Measurements from ENCODE around the gene PRSS36.
"Not testable (repeated sequence)": the region's sequence is repeated elsewhere in the genome, so short reads cannot be mapped to it uniquely, and the experiment has no call there.

Gene PRSS36

GRCh38 chr16:31141489-31142108 is 8.3 kb downstream of the PRSS36 start:
- no peak for DNase-seq (ENCODE audit: low read depth, low spot score)
- no peak overlapping the region for H3K4me3 ChIP-seq (ENCODE audit: low read length)
- WGBS (ENCODE audit: insufficient coverage, insufficient read length): no CpG with 5 or more reads among the region's 10 CpGs

DNA sequence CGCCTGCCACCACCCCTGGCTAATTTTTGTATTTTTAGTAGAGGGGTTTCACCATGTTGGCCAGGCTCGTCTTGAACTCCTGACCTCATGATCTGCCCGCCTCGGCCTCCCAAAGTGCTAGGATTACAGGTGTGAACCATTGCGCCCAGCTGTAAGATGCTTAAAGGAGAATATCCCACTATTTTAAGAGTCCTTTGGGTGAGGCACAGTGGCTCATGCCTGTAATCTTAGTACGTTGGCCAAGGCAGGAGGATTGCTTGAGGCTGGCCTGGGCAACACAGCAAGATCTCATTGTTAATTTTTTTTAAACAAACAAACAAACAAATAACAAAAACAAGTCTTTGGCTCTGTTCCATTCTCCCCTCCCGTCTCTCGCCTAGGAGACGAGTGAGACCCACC is 8.8 kb downstream of the PRSS36 start:
- not testable (repeated sequence) for H3K4me3 ChIP-seq (ENCODE audit: low read length); H3K9me3 ChIP-seq (ENCODE audit: control insufficient read depth, insufficient read depth, low read length); H3K27me3 ChIP-seq (ENCODE audit: control insufficient read depth, insufficient read depth, low read length); H3K27ac ChIP-seq (ENCODE audit: low read length); DNase-seq (ENCODE audit: low read depth, low spot score); H3K36me3 ChIP-seq (ENCODE audit: control insufficient read depth, insufficient read depth, low read length)
- peaks cover 18% of the 10 kb centered on the region for H3K4me1 ChIP-seq (ENCODE audit: control insufficient read depth, insufficient read depth, low read length)
- no CpG with 5 or more reads among the region's 9 CpGs for WGBS (ENCODE audit: insufficient coverage, insufficient read length)

More at GRCh38 chr16:31141489-31142108, 8.3 kb downstream of the PRSS36 start:
- H3K4me1 ChIP-seq (ENCODE audit: control insufficient read depth, insufficient read depth, low read length): peaks cover 18% of the 10 kb centered on the region
- H3K36me3 ChIP-seq (ENCODE audit: control insufficient read depth, insufficient read depth, low read length): no peaks in the 10 kb centered on the region
- H3K9me3 ChIP-seq (ENCODE audit: control insufficient read depth, insufficient read depth, low read length): no peaks in the 10 kb centered on the region
- H3K27ac ChIP-seq (ENCODE audit: low read length): no peak overlapping the region
- no peaks in the 10 kb centered on the region for H3K27me3 ChIP-seq (ENCODE audit: control insufficient read depth, insufficient read depth, low read length)

- WGBS (ENCODE audit: insufficient coverage, insufficient read length): no CpG with 5 or more reads among the region's 27 CpGs
- no peak for DNase-seq (ENCODE audit: low read depth, low spot score)
- Histone ChIP-seq H3K4me3 (ENCODE audit: low read length) (no peak overlapping the region), H3K4me1 (ENCODE audit: control insufficient read depth, insufficient read depth, low read length) (peaks cover 21% of the 10 kb centered on the region), H3K27me3 (ENCODE audit: control insufficient read depth, insufficient read depth, low read length) (no peaks in the 10 kb centered on the region), H3K9me3 (ENCODE audit: control insufficient read depth, insufficient read depth, low read length) (no peaks in the 10 kb centered on the region), H3K36me3 (ENCODE audit: control insufficient read depth, insufficient read depth, low read length) (no peaks in the 10 kb centered on the region), H3K27ac (ENCODE audit: low read length) (no peak overlapping the region)
Measured at GRCh38 chr16:31138621-31139578, 11.0 kb downstream of the PRSS36 start.

DNA sequence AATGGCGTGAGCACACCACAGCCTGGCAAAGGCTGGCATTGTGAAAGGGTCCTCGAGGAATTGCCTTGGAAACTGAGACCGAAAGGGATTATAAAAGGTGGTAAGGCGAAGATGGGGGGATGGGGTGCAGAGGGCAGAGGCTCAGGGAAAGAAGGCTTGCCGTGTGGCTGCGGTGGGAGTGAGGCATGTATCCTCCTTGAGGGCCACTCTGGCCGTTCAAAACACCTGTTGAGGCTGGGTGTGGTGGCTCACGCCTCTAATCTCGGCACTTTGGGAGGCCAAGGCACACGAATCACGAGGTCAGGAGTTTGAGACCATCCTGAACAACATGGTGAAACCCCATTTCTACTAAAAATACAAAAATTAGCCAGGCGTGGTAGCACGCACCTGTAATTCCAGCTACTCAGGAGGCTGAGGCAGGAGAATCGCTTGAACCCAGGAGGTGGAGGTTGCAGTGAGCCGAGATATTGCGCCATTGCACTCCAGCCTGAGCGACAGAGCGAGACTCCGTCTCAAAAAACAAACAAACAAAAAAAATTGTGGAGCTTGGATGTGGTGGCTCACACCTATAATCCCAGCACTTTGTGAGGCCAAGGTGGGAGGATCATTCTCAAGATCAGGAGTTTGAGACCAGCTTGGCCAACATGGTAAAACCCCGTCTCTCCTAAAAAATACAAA is 12.9 kb downstream of the PRSS36 start:
- H3K4me1 ChIP-seq (ENCODE audit: control insufficient read depth, insufficient read depth, low read length): peaks cover 20% of the 10 kb centered on the region
- WGBS (ENCODE audit: insufficient coverage, insufficient read length): no CpG with 5 or more reads among the region's 20 CpGs

DNA sequence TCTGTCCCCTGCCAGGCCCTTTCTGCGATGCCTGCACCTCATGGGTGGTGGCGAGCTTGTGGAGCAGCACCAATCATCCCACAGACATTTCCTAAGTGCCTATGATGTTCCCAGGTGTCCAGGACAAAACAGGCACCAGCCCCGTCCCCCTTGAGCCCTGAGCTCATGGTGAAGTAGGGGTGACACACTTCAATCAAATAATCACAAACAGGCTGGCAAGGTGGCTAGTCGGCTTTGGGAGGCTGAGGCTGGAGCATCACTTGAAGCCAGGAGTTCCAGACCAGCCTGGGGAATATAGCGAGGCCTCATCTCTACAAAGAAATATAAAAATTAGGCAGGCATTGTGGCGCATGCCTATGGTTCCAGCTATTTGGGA is 13.6 kb downstream of the PRSS36 start:
- WGBS (ENCODE audit: insufficient coverage, insufficient read length): no CpG with 5 or more reads among the region's 6 CpGs
- Histone ChIP-seq H3K9me3 (ENCODE audit: control insufficient read depth, insufficient read depth, low read length) (no peaks in the 10 kb centered on the region), H3K27me3 (ENCODE audit: control insufficient read depth, insufficient read depth, low read length) (no peaks in the 10 kb centered on the region), H3K36me3 (ENCODE audit: control insufficient read depth, insufficient read depth, low read length) (peaks cover 13% of the 10 kb centered on the region), H3K27ac (ENCODE audit: low read length) (no peak overlapping the region), H3K4me3 (ENCODE audit: low read length) (no peak overlapping the region), H3K4me1 (ENCODE audit: control insufficient read depth, insufficient read depth, low read length) (peaks cover 19% of the 10 kb centered on the region)
- DNase-seq (ENCODE audit: low read depth, low spot score): no peak

More for the DNA sequence above, 12.9 kb downstream of the PRSS36 start:
- not testable (repeated sequence) for H3K9me3 ChIP-seq (ENCODE audit: control insufficient read depth, insufficient read depth, low read length); H3K36me3 ChIP-seq (ENCODE audit: control insufficient read depth, insufficient read depth, low read length); H3K27ac ChIP-seq (ENCODE audit: low read length); DNase-seq (ENCODE audit: low read depth, low spot score); H3K4me3 ChIP-seq (ENCODE audit: low read length); H3K27me3 ChIP-seq (ENCODE audit: control insufficient read depth, insufficient read depth, low read length)

DNA sequence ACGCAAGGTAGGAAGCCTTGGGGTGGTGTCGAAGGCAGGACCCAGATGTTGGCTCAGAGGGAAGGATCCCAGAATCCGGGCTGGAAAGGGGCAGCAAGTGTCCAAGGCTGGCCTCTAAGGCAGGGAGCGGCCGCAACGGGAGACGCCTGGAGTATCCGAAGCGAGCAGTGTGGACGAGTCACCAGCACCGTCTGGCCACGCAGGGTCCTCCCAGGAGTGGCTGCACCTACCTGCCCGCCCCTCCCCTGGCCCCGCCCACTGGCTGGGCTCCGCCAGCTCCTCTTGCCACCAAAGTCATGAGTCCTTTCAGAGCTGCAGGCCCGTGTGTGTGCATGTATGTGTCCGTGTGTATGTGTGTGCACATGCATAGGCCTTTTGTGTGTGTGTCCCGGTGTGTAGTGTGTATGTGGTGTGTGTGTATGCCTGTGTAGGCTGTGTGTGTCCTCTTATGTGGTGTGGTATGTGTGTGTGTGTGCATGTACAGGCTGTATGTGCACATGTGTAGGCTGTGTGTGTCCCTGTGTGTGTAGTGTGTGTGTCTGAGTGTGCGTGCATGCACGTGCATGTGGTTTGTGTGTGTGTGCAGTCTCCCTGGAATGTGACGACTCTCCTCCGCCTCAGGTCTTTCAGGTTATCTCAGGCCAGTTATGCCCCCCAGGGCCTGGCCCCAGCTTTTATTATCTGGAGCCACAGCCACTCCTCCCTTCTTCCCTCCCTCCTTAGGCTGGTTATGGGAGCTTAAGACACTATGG is 14.2 kb downstream of the PRSS36 start, which contains the start of gene PRSS8:
PRSS8 (minus strand) TSS at position 193 of the 752 bp plus-strand sequence. CDS start 229 bp downstream, outside the sequence.
- WGBS (ENCODE audit: insufficient coverage, insufficient read length): no CpG with 5 or more reads among the region's 22 CpGs
- H3K4me1 ChIP-seq (ENCODE audit: control insufficient read depth, insufficient read depth, low read length): peaks cover 20% of the 10 kb centered on the region
- H3K4me3 ChIP-seq (ENCODE audit: low read length): peak within 1 kb of the TSS; percentile 65

DNA sequence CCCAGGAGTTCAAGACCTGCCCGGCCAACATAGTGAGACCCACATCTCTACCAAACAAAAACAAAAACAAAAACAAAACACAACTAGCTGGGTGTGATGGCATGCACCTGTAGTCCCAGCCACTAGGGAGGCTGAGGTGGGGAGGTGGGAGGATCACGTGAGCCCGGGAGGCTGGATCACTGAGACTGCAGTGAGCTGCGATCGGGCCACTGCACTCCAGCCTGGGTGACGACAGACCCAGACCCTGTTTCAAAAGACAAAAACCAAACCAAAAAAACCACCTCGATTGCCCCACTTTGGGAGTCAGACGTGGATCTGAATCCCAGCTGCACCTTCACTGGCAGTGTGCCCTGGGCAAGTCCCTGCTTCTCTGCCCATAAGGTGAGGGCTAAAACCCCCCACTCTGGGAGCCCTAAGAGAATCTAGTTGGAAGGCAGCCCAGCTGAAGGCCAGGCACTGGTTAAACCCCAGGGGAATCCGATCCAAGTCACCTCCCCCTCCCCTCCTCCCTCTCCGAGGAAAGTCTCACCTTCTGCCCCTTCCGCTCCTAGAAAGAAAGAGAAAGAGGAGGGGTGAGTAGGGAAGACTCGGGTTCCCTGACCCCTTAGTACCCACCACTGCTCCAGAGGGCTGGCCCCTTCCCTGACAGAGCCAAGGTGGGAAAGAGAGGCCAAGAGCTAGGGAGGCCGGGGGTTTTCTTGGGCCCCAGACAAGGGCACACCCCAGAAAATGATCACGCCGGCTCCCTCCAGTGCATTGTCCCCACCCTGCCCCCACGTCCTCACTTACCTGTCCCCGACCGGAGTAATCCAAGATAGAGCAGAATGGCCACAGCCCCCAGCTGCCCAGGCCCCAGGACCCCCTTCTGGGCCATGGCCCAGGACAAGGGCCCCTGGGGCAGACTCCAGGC is 15.0 kb downstream of the PRSS36 start:
- Histone ChIP-seq H3K9me3 (ENCODE audit: control insufficient read depth, insufficient read depth, low read length) (no peaks in the 10 kb centered on the region), H3K27ac (ENCODE audit: low read length) (no peak overlapping the region), H3K4me1 (ENCODE audit: control insufficient read depth, insufficient read depth, low read length) (peaks cover 25% of the 10 kb centered on the region), H3K36me3 (ENCODE audit: control insufficient read depth, insufficient read depth, low read length) (peaks cover 13% of the 10 kb centered on the region), H3K27me3 (ENCODE audit: control insufficient read depth, insufficient read depth, low read length) (no peaks in the 10 kb centered on the region), H3K4me3 (ENCODE audit: low read length) (peak overlapping the region; percentile 65)
- no CpG with 5 or more reads among the region's 18 CpGs for WGBS (ENCODE audit: insufficient coverage, insufficient read length)
- DNase-seq (ENCODE audit: low read depth, low spot score): no peak

More for the DNA sequence above, 14.2 kb downstream of the PRSS36 start, which contains the start of gene PRSS8:
- DNase-seq (ENCODE audit: low read depth, low spot score): no peak
- H3K36me3 ChIP-seq (ENCODE audit: control insufficient read depth, insufficient read depth, low read length): peaks cover 13% of the 10 kb centered on the region
- H3K27ac ChIP-seq (ENCODE audit: low read length): no peak within 1 kb of the TSS
- H3K27me3 ChIP-seq (ENCODE audit: control insufficient read depth, insufficient read depth, low read length): no peaks in the 10 kb centered on the region
- H3K9me3 ChIP-seq (ENCODE audit: control insufficient read depth, insufficient read depth, low read length): no peaks in the 10 kb centered on the region

- no peak for DNase-seq (ENCODE audit: low read depth, low spot score)
- no CpG with 5 or more reads among the region's 5 CpGs for WGBS (ENCODE audit: insufficient coverage, insufficient read length)
- Histone ChIP-seq H3K27me3 (ENCODE audit: control insufficient read depth, insufficient read depth, low read length) (no peaks in the 10 kb centered on the region), H3K4me3 (ENCODE audit: low read length) (peak overlapping the region; percentile 65; the same call in 1 of the 2 replicates), H3K4me1 (ENCODE audit: control insufficient read depth, insufficient read depth, low read length) (peaks cover 22% of the 10 kb centered on the region), H3K27ac (ENCODE audit: low read length) (no peak overlapping the region), H3K36me3 (ENCODE audit: control insufficient read depth, insufficient read depth, low read length) (peaks cover 13% of the 10 kb centered on the region), H3K9me3 (ENCODE audit: control insufficient read depth, insufficient read depth, low read length) (no peaks in the 10 kb centered on the region)
Measured at GRCh38 chr16:31134091-31134571, 15.7 kb downstream of the PRSS36 start.

- no peak for DNase-seq (ENCODE audit: low read depth, low spot score)
- Histone ChIP-seq H3K27ac (ENCODE audit: low read length) (no peak overlapping the region), H3K9me3 (ENCODE audit: control insufficient read depth, insufficient read depth, low read length) (no peaks in the 10 kb centered on the region), H3K4me1 (ENCODE audit: control insufficient read depth, insufficient read depth, low read length) (peaks cover 17% of the 10 kb centered on the region), H3K36me3 (ENCODE audit: control insufficient read depth, insufficient read depth, low read length) (peaks cover 13% of the 10 kb centered on the region), H3K4me3 (ENCODE audit: low read length) (no peak overlapping the region), H3K27me3 (ENCODE audit: control insufficient read depth, insufficient read depth, low read length) (no peaks in the 10 kb centered on the region)
- WGBS (ENCODE audit: insufficient coverage, insufficient read length): no CpG with 5 or more reads among the region's 6 CpGs
Measured at GRCh38 chr16:31133046-31133501, 16.8 kb downstream of the PRSS36 start.

Measured in iPS DF 6.9 (cell line).